GM13976 (cell line): Measurements from ENCODE around the gene CRYGA.

Experiments
- DNase-seq: peaks from one replicate; pipeline ENCODE4 v3.0.0; 2012; ENCODE audit warnings: low spot score
- CTCF ChIP-seq: IDR thresholded peaks from 2 replicates; pipeline ENCODE4 v1.5.1; 2012; ENCODE audit warnings: borderline replicate concordance, mild to moderate bottlenecking; ENCODE audit not compliant: insufficient read depth; ENCODE audit errors: extremely low read depth, missing control alignments, control extremely low read depth
- in situ Hi-C: fragments of 300-500 bp; cut with MboI; formaldehyde crosslinking; loops from one replicate; pipeline ENCODE4 v1.12.0; 2022; ENCODE audit warnings: low sequenced_read_pairs, mixed read lengths, inconsistent platforms; ENCODE audit not compliant: unreplicated experiment

The CRYGA gene

GRCh38 chr2:208183526-208183925 is 20.1 kb upstream of the CRYGA start:
- no peak for DNase-seq
- in situ Hi-C loops, result no loop called here
- TF ChIP-seq CTCF, result no peak

- in situ Hi-C loops, result no loop called here
- no peak for TF ChIP-seq CTCF
- no peak for DNase-seq
These were observed 19.4 kb upstream of the CRYGA start for GRCh38 chr2:208182835-208183234.

- no peak for DNase-seq
- in situ Hi-C loops, result no loop called here
These were observed 15.7 kb upstream of the CRYGA start for GRCh38 chr2:208179028-208179609.

GRCh38 chr2:208175840-208176153 is 12.4 kb upstream of the CRYGA start:
- in situ Hi-C loops, result no loop called here
- DNase-seq, result no peak
- no peak for TF ChIP-seq CTCF

More at GRCh38 chr2:208179028-208179609, 15.7 kb upstream of the CRYGA start:
- TF ChIP-seq CTCF, result peak; percentile 5

- in situ Hi-C loops, result no loop called here
- peak; percentile 82 for TF ChIP-seq CTCF
- peak; percentile 79 for DNase-seq
These were observed 11.9 kb upstream of the CRYGA start for GRCh38 chr2:208175069-208175839.

- in situ Hi-C loops, result no loop called here
These were observed 10.8 kb upstream of the CRYGA start for GRCh38 chr2:208174144-208174543.

More at GRCh38 chr2:208174144-208174543, 10.8 kb upstream of the CRYGA start:
- TF ChIP-seq CTCF, result no peak
- no peak for DNase-seq
